ENCODE data around the gene ZP3.

Gene ZP3

DNA sequence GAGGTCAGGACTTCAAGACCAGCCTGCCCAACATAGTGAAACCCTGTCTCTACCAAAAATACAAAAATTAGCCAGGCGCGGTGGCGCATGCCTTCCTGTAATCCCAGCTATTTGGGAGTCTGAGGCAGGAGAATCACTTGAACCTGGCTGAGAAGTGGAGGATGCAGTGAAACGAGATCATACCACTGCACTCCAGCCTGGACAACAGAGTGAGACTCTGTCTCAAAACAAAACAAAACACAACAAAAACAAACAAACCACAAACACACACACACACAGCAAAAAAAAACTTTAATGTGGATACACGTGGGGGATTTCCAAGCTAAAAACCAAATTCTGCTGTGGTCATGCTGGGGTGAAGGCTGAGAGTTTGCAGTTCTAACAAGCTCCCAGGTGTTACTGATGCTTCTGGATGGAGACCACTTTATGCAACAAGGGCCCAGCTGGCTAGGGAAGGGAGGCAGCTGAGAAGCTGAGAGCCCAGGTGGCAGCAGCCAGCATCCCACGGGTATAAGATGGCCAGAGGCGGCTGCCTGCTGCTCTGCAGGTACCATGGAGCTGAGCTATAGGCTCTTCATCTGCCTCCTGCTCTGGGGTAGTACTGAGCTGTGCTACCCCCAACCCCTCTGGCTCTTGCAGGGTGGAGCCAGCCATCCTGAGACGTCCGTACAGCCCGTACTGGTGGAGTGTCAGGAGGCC, at the start of gene ZP3:
ZP3 (plus strand) TSS at position 538 of the 699 bp plus-strand sequence; CDS start at position 553, 15 bp downstream.
- CTCF ChIA-PET, result interaction anchor here (0.6 kb wide), 1 partner anchor 162 kb away, joined by 4 read pairs; no protein-coding TSS in a partner anchor

DNA sequence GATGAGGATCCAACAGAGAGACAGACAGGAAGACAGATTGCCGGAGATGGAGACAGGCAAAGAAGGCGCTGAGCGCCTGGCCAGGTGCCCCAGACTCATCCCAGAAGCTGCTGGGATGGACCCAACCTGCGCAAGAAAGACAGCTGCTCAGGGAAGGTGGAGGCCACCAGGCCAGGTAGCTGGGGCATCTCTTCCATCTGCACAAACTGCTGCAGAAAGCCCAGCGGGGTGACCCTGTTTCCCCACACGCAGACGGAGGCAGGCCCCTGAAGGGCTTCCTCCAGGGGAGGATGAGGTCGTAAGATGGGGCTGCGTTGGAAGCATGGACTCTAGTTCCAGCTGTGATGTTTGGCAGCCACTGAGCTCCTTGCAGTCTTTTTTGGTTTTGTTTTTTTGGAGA, 49.5 kb upstream of the ZP3 start:
- POLR2A ChIA-PET, result no interaction called here
- no peak for TF ChIP-seq L3MBTL2 (conservative IDR thresholded peaks at IDR 0.05)
- CTCF ChIA-PET, result no interaction called here
- DNase-seq (ENCODE audit: extremely low spot score), result no peak

More for the DNA sequence above, at the start of gene ZP3:
- POLR2A ChIA-PET, result interaction anchor here (0.9 to 1.1 kb wide), 2 partner anchors 30 to 106 kb away, joined by 3 read pairs; no protein-coding TSS in a partner anchor
- no peak for TF ChIP-seq TARDBP (IDR thresholded peaks at IDR 0.05)
- TF ChIP-seq FOXK2 (IDR thresholded peaks at IDR 0.05), result no peak
- no peak for TF ChIP-seq FOXM1 (IDR thresholded peaks at IDR 0.05; ENCODE audit: borderline replicate concordance)
- no peak for TF ChIP-seq ARNT (IDR thresholded peaks at IDR 0.05)
- no peak for TF ChIP-seq FOXA1 (IDR thresholded peaks at IDR 0.05)
- no peak for DNase-seq (ENCODE audit: extremely low spot score)

DNA sequence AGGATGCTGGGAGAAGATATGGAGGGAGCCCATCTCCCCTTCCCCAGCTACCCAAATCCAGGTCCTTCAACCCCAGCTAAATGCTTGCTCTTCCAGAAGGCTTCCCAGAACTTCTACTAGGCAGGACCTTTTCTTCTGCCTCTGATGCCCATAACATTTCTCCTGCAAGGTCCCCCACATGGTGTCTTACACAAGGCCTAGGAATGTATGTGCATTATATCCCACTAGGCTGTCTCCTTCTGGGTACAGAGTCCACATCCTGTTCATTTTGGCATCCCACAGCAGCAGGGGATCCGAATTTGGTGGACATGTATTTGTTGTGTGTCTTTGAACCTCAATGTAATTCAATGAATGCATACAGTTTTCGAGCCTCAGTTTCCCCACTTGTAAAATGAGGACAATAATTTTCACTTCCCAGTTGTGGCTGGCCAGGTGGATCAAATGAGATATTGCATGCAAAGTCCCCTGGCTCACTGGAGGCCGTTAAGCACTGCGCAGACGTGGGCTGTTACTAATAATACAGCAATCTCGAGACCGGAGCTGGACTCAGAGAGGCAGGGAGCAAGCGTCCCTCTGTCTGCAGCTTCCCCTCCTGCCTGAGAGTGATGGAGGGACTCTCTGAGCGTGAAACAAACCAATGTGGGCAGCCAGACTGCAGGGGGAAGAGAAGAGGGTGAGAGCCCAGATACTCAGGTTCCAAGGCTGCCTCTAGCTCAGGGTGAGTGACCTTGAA, 47.4 kb upstream of the ZP3 start:
- TF ChIP-seq TARDBP (IDR thresholded peaks at IDR 0.05) (no peak), CTBP1 (IDR thresholded peaks at IDR 0.05; ENCODE audit: borderline replicate concordance) (no peak), SP1 (IDR thresholded peaks at IDR 0.05) (no peak), FOXK2 (IDR thresholded peaks at IDR 0.05) (no peak), LEF1 (IDR thresholded peaks at IDR 0.05; ENCODE audit: borderline replicate concordance) (no peak), ZNF384 (IDR thresholded peaks at IDR 0.05) (no peak), HDGF (IDR thresholded peaks at IDR 0.05; ENCODE audit: borderline replicate concordance) (no peak), BHLHE40 (IDR thresholded peaks at IDR 0.05; ENCODE audit: borderline replicate concordance) (no peak), FOXM1 (IDR thresholded peaks at IDR 0.05; ENCODE audit: borderline replicate concordance) (no peak), ELF4 (IDR thresholded peaks at IDR 0.05) (no peak), ARNT (IDR thresholded peaks at IDR 0.05) (no peak), SUZ12 (IDR thresholded peaks at IDR 0.05) (no peak), FOXA1 (IDR thresholded peaks at IDR 0.05) (no peak), NFRKB (IDR thresholded peaks at IDR 0.05) (no peak), L3MBTL2 (conservative IDR thresholded peaks at IDR 0.05) (no peak)
- TF ChIP-seq, protein P1, sequence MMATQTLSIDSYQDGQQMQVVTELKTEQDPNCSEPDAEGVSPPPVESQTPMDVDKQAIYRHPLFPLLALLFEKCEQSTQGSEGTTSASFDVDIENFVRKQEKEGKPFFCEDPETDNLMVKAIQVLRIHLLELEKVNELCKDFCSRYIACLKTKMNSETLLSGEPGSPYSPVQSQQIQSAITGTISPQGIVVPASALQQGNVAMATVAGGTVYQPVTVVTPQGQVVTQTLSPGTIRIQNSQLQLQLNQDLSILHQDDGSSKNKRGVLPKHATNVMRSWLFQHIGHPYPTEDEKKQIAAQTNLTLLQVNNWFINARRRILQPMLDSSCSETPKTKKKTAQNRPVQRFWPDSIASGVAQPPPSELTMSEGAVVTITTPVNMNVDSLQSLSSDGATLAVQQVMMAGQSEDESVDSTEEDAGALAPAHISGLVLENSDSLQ (IDR thresholded peaks at IDR 0.05), result no peak
- ChIA-PET POLR2A (no interaction called here), CTCF (no interaction called here)
- DNase-seq (ENCODE audit: extremely low spot score), result no peak

DNA sequence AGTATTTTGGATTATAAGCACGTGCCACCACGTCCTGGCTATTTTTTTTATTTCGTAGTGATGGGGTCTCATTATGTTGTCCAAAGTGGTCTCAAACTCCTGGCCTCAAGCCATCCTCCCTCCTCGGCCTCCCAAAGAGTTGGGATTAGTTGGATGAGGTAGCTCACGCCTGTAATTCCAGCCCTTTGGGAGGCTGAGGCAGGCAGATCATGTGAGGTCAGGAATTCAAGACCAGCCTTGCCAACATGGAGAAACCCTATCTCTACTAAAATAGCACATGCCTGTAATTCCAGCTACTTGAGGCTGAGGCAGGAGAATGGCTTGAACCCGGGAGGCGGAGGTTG, 44.2 kb upstream of the ZP3 start:
- DNase-seq (ENCODE audit: extremely low spot score), result no peak
- POLR2A ChIA-PET, result no interaction called here
- CTCF ChIA-PET, result no interaction called here
- TF ChIP-seq HDGF (IDR thresholded peaks at IDR 0.05; ENCODE audit: borderline replicate concordance) (no peak), LEF1 (IDR thresholded peaks at IDR 0.05; ENCODE audit: borderline replicate concordance) (no peak), BHLHE40 (IDR thresholded peaks at IDR 0.05; ENCODE audit: borderline replicate concordance) (no peak), ELF4 (IDR thresholded peaks at IDR 0.05) (no peak)
- TF ChIP-seq, protein P1 (IDR thresholded peaks at IDR 0.05), result no peak

DNA sequence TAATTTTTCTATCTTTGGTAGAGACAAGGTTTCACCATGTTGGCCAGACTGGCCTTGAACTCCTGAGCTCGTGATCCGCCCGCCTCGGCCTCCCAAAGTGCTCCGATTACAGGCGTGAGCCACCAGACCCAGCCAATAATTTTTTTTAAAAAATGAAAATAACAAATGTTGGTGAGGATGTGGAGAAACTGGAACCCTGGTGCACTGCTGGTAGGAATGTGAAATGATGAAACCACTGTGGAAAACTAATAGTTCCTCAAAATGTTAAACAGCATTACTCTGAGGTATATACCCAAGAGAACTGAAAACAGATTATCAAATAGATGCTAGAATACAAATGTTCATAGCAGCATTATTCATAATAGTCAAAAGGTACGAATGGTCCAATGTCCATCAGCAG, 42.9 kb upstream of the ZP3 start:
- CTCF ChIA-PET, result no interaction called here

More for the DNA sequence above, 42.9 kb upstream of the ZP3 start:
- POLR2A ChIA-PET, result no interaction called here
- DNase-seq (ENCODE audit: extremely low spot score), result no peak
- TF ChIP-seq NFRKB (IDR thresholded peaks at IDR 0.05) (no peak), L3MBTL2 (conservative IDR thresholded peaks at IDR 0.05) (no peak), SP1 (IDR thresholded peaks at IDR 0.05) (no peak), BHLHE40 (IDR thresholded peaks at IDR 0.05; ENCODE audit: borderline replicate concordance) (no peak), HDGF (IDR thresholded peaks at IDR 0.05; ENCODE audit: borderline replicate concordance) (no peak), CTBP1 (IDR thresholded peaks at IDR 0.05; ENCODE audit: borderline replicate concordance) (no peak), ELF4 (IDR thresholded peaks at IDR 0.05) (no peak), LEF1 (IDR thresholded peaks at IDR 0.05; ENCODE audit: borderline replicate concordance) (no peak), ZNF384 (IDR thresholded peaks at IDR 0.05) (no peak), SUZ12 (IDR thresholded peaks at IDR 0.05) (no peak), ARNT (IDR thresholded peaks at IDR 0.05) (no peak), FOXM1 (IDR thresholded peaks at IDR 0.05; ENCODE audit: borderline replicate concordance) (no peak), TARDBP (IDR thresholded peaks at IDR 0.05) (no peak), FOXK2 (IDR thresholded peaks at IDR 0.05) (no peak), FOXA1 (IDR thresholded peaks at IDR 0.05) (no peak)
- TF ChIP-seq, protein P1 (IDR thresholded peaks at IDR 0.05), result no peak

All from HEK293T (cell line).